ENCODE data around the gene GPBP1. TPM values are rescaled to one million over a fixed set of nuclear protein-coding genes. Genes with fewer than 3 reads are reported as not detected.

GPBP1 gene
- total and polyA plus RNA-seq, 8 donors: 55.3 to 171 (median 148) TPM

DNA sequence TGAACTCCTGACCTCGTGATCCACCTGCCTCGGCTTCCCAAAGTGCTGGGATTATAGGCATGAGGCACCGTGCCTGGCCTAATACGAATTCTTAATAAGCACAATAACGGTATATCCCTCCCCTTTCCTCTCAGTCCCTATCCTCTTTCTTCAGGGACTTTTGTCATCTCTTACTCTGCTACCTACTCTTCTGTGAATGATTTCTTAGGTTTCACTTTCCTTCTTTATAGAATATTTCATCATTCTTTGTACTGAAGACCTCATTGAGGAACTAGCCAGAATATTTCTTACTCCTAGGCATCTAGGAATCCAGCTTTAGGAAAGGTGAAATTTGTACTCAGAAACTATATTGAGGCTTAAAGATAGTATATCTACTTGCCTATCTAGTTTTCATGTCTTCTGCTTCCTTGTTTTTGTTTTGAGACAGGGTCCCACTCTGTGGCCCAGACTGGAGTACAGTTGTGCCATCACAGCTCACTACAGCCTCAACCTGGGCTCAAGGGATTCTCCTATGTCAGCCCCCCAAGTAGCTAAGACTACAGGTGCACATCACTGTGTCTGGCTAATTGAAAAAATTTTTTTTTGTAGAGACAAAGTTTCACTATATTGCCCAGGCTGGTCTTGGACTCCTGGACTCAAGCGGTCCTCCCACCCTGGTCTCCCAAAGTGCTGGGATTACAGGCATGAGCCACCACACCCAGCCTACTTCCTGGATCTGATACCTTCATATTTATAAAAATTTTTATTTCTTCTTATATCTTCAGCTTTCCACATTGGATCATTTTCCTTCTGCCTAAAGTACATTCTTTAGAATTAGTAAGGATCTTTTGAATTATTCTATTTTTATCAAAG, 69.7 kb downstream of the GPBP1 start:
- Histone ChIP-seq H3K9me3 (no peaks in the 10 kb centered on the region), H3K4me1 (peaks cover 0 to 5% of the 10 kb centered on the region in 2 donors), H3K4me3 (no peak overlapping the region), H3K36me3 (peaks cover 2 to 45% of the 10 kb centered on the region in 2 donors), H3K27me3 (no peaks in the 10 kb centered on the region), H3K27ac (no peak overlapping the region)
- TF ChIP-seq, protein P1, sequence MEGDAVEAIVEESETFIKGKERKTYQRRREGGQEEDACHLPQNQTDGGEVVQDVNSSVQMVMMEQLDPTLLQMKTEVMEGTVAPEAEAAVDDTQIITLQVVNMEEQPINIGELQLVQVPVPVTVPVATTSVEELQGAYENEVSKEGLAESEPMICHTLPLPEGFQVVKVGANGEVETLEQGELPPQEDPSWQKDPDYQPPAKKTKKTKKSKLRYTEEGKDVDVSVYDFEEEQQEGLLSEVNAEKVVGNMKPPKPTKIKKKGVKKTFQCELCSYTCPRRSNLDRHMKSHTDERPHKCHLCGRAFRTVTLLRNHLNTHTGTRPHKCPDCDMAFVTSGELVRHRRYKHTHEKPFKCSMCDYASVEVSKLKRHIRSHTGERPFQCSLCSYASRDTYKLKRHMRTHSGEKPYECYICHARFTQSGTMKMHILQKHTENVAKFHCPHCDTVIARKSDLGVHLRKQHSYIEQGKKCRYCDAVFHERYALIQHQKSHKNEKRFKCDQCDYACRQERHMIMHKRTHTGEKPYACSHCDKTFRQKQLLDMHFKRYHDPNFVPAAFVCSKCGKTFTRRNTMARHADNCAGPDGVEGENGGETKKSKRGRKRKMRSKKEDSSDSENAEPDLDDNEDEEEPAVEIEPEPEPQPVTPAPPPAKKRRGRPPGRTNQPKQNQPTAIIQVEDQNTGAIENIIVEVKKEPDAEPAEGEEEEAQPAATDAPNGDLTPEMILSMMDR (IDR thresholded peaks at IDR 0.05): no peak
- intact Hi-C loops (cut with DNase I): no loop called here
- no peak for DNase-seq
- no peak for ATAC-seq

DNA sequence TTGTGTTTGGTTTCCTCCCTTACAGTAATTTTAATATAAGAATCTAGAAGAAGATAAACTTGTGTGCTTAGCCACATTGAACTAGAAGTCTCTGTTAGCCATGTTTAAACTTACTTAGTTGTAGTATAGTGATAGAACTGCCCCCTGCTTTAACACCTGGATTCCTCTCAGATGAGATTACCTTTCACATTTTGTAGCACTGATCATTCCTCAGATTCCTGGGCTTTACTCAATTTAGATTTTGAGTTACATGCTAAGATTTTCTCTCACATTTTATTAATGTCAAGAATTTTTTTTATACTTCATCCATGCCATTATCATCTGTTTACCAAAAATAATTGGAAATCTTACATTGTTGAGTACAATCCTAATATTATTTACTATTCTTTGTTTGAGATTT, 70.5 kb downstream of the GPBP1 start:
- no peak for ATAC-seq

DNA sequence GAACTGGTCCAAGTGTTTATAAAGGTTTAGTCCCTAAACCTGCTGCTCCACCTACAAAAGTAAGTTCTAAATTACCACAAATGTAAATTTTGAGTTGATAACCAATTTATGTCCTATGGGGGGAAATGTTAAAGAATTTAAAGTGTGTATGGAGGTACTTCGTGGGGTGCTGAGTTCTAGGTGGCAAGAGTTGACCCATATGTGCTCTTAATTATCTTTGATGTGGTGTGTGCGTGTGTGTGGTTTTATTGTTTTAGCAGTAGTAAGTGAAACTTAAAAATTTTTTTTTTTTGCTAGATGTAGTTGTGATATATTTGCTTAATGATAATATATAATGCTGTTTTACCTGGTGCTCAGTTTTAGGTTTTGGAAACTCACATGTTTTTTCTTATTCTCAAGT, 72.6 kb downstream of the GPBP1 start:
- Histone ChIP-seq H3K4me3 (no peak overlapping the region), H3K4me1 (peaks cover 0 to 5% of the 10 kb centered on the region in 2 donors), H3K36me3 (peaks cover 2 to 58% of the 10 kb centered on the region in 2 donors), H3K9me3 (no peaks in the 10 kb centered on the region), H3K27me3 (no peaks in the 10 kb centered on the region), H3K27ac (no peak overlapping the region)
- intact Hi-C loops (cut with DNase I): no loop called here
- ATAC-seq (no peak), DNase-seq (no peak)
- TF ChIP-seq, protein P1 (IDR thresholded peaks at IDR 0.05): no peak

More for the DNA sequence above, 70.5 kb downstream of the GPBP1 start:
- Histone ChIP-seq H3K4me1 (peaks cover 0 to 5% of the 10 kb centered on the region in 2 donors), H3K9me3 (no peaks in the 10 kb centered on the region), H3K36me3 (peaks cover 2 to 46% of the 10 kb centered on the region in 2 donors), H3K27me3 (no peaks in the 10 kb centered on the region), H3K27ac (no peak overlapping the region), H3K4me3 (no peak overlapping the region)
- TF ChIP-seq, protein P1 (IDR thresholded peaks at IDR 0.05): no peak
- DNase-seq: no peak
- intact Hi-C loops (cut with DNase I): no loop called here

DNA sequence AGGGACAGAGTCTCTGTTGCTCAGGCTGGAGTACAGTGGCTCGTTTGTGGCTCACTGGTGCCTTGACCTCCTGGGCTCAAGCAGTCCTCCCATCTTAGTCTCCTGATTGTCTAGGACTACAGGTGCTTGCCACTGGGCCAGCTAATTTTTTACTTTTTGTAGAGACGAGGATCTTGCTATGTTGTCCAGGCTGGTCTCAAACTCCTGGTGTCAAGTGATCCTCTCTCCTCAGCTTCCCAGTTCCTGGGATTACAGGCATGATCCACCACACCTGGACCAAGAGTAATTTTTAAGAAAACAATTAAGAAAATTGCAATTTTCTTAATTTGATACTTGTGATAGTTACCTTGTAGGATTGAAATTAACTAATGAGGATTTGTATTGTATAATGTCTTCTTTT, 73.9 kb downstream of the GPBP1 start:
- DNase-seq (no peak), ATAC-seq (no peak)
- Histone ChIP-seq H3K9me3 (no peaks in the 10 kb centered on the region), H3K4me1 (peaks cover 0 to 5% of the 10 kb centered on the region in 2 donors), H3K36me3 (peaks cover 2 to 66% of the 10 kb centered on the region in 2 donors), H3K27ac (no peak overlapping the region), H3K27me3 (no peaks in the 10 kb centered on the region), H3K4me3 (no peak overlapping the region)
- intact Hi-C loops (cut with DNase I): no loop called here
- TF ChIP-seq, protein P1 (IDR thresholded peaks at IDR 0.05): no peak

DNA sequence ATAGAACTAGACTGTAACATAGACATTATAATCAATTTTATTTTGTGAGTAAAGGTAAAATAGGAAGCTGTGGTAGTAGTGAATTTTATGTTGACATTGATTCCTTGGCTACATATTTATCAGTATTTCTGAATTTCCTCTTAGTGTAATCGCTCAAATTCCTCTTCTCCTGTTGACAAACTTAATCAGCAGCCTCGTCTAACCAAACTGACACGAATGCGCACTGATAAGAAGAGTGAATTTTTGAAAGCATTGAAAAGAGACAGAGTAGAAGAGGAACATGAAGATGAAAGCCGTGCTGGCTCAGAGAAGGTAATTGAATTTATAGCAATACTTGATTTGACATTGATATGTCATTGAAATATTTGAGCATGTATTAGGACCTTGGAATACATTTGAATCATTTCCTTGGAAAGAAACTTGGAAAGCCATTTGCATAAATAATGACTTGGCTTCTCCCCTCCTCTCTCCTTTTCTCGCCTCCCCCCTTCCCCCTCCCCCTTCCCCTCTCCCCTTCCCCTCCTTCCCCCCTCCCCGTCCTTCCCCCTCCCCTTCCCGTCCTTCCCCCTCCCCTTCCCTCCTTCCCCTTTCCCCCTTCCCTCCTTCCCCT, 75.5 kb downstream of the GPBP1 start:
- no peaks in the 10 kb centered on the region for H3K27me3 ChIP-seq
- H3K9me3 ChIP-seq: no peaks in the 10 kb centered on the region
- no peak for ATAC-seq
- no peak for DNase-seq
- peaks cover 2 to 82% of the 10 kb centered on the region in 2 donors for H3K36me3 ChIP-seq
- peak overlapping the region in 1 of 2 donors; percentile 24 for H3K27ac ChIP-seq
- intact Hi-C loops (cut with DNase I): no loop called here
- TF ChIP-seq, protein P1 (IDR thresholded peaks at IDR 0.05): no peak
- H3K4me1 ChIP-seq: no peaks in the 10 kb centered on the region
- no peak overlapping the region for H3K4me3 ChIP-seq

All from left lung (tissue), 10 donors.